OCI-LY3 (cell line): Measurements from ENCODE around the gene HSPB2.

Experiments used
- H2AFZ ChIP-seq: fragments of 200-600, 300-600 bp; shearing (Covaris generic); 2 replicates; pipeline ENCODE4 v1.6.0; 2014; ENCODE audit warnings: antibody characterized with exemption, low read depth, low read length
- H3K27ac ChIP-seq: fragments of 200-600, 300-600 bp; sonication (generic); 2 replicates; pipeline ENCODE4 v1.5.1; 2014; ENCODE audit warnings: mild to moderate bottlenecking, low read length, moderate library complexity, mixed read lengths
- H3K27me3 ChIP-seq: fragments of 200-600, 300-600 bp; sonication (generic); 2 replicates; pipeline ENCODE4 v1.6.1; 2014; ENCODE audit warnings: low read depth, low read length, mixed read lengths
- H3K36me3 ChIP-seq: fragments of 200-600, 300-600 bp; sonication (generic); replicated peaks from 2 replicates; pipeline ENCODE3; 2014; ENCODE audit warnings: low read depth, low read length, mixed read lengths
- H3K4me1 ChIP-seq: fragments of 300-600, 200-600 bp; sonication (generic); 2 replicates; pipeline ENCODE4 v1.6.1; 2014; ENCODE audit warnings: low read length, mixed read lengths
- H3K4me2 ChIP-seq: fragments of 200-600, 300-600 bp; sonication (generic); 2 replicates; pipeline ENCODE4 v1.6.1; 2014; ENCODE audit warnings: low read length, mixed read lengths
- H3K4me3 ChIP-seq: fragments of 300-600, 200-600 bp; sonication (generic); 2 replicates; pipeline ENCODE4 v1.5.1; 2014; ENCODE audit warnings: antibody characterized with exemption, mild to moderate bottlenecking, low read length, moderate library complexity
- H3K79me2 ChIP-seq: fragments of 300-600, 200-600 bp; shearing (Covaris generic); 2 replicates; pipeline ENCODE4 v1.6.1; 2014; ENCODE audit warnings: mild to moderate bottlenecking, low read length, mixed read lengths
- H3K9ac ChIP-seq: fragments of 300-600, 200-600 bp; shearing (Covaris generic); 2 replicates; pipeline ENCODE4 v1.6.0; 2014; ENCODE audit warnings: mild to moderate bottlenecking, low read length, moderate library complexity
- H3K9me3 ChIP-seq: fragments of 200-600, 300-600 bp; shearing (Covaris generic); 2 replicates; pipeline ENCODE4 v1.6.1; 2014; ENCODE audit warnings: low read length, mixed read lengths; ENCODE audit not compliant: insufficient read depth
- H4K20me1 ChIP-seq: fragments of 200-600, 300-600 bp; sonication (generic); 2 replicates; pipeline ENCODE4 v1.6.1; 2016; ENCODE audit warnings: low read length, mixed read lengths; ENCODE audit not compliant: insufficient read depth
- EZH2phosphoT487 ChIP-seq: fragments of 200-600 bp; shearing (Covaris generic); IDR thresholded peaks from 2 replicates; pipeline ENCODE4 v1.6.1; 2018; ENCODE audit warnings: antibody characterized with exemption, mixed run types, low read depth
- TF ChIP-seq, protein P1 (sequence below): fragments of 200-600, 300-600 bp; sonication (generic); IDR thresholded peaks from 2 replicates; pipeline ENCODE4 v1.5.1; 2014; ENCODE audit warnings: antibody characterized with exemption, low read length, low read depth

Gene HSPB2

DNA sequence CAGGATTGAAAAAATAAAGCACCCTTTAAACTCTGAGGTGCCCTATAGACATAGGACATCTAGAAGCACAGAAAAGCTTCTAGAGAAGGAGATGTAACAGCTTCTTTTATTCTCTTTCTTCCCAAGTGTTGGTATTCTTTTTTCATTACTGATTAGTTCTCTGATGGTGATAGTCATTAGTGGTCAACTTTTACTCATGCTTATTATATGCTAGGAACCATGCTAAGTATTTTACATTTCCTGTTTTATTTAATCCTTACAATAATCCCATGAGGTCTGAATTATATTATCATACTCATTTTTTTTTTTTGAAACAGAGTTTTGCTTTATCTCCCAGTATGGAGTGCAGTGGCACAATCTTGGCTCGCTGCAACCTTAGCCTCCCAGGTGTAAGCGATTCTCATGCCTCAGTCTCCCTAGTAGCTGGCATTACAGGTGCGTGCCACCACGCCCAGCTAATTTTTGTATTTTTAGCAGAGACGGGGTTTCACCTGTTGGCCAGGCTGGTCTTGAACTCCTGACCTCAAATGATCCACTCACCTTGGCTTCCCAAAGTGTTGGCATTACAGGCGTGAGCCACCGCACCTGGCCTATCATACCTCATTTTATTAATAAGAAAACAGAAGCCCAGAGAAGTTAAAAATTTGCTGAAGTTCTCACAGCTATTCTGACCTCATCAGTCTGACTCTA lies 9.2 kb downstream of the HSPB2 start:
- Histone ChIP-seq H3K79me2 (no peaks in the 10 kb centered on the region), H3K36me3 (no peaks in the 10 kb centered on the region), H3K9ac (no peak overlapping the region), H4K20me1 (no peaks in the 10 kb centered on the region), H3K27me3 (peaks cover 8% of the 10 kb centered on the region; the same call in 1 of the 2 replicates), H3K9me3 (no peaks in the 10 kb centered on the region), H3K4me3 (no peak overlapping the region), H3K4me1 (peaks cover 4% of the 10 kb centered on the region), H2AFZ (no peak overlapping the region), H3K27ac (no peak overlapping the region), H3K4me2 (no peak overlapping the region)
- TF ChIP-seq, protein P1, sequence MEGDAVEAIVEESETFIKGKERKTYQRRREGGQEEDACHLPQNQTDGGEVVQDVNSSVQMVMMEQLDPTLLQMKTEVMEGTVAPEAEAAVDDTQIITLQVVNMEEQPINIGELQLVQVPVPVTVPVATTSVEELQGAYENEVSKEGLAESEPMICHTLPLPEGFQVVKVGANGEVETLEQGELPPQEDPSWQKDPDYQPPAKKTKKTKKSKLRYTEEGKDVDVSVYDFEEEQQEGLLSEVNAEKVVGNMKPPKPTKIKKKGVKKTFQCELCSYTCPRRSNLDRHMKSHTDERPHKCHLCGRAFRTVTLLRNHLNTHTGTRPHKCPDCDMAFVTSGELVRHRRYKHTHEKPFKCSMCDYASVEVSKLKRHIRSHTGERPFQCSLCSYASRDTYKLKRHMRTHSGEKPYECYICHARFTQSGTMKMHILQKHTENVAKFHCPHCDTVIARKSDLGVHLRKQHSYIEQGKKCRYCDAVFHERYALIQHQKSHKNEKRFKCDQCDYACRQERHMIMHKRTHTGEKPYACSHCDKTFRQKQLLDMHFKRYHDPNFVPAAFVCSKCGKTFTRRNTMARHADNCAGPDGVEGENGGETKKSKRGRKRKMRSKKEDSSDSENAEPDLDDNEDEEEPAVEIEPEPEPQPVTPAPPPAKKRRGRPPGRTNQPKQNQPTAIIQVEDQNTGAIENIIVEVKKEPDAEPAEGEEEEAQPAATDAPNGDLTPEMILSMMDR = no peak
- no peak for TF ChIP-seq EZH2phosphoT487

DNA sequence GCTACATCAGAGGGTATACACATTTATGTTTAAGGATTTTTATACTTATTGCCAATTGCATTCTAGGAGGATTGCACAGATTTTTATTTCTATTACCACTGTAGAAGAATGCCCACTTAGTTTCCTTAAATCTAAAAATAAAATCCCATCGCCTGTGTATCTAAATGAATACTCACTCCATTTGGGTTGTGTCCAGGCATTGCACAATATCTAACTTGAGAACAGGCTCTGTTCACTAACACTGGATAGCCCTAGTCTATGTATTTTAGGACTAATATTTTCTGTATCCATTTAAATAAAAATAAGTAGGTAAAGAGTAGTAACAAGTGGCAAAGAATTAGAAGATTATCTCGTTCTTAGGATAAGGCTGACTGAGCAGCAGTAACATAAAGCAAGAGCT lies 10.3 kb downstream of the HSPB2 start:
- Histone ChIP-seq H2AFZ (peak overlapping the region; percentile 88), H3K4me3 (no peak overlapping the region)

DNA sequence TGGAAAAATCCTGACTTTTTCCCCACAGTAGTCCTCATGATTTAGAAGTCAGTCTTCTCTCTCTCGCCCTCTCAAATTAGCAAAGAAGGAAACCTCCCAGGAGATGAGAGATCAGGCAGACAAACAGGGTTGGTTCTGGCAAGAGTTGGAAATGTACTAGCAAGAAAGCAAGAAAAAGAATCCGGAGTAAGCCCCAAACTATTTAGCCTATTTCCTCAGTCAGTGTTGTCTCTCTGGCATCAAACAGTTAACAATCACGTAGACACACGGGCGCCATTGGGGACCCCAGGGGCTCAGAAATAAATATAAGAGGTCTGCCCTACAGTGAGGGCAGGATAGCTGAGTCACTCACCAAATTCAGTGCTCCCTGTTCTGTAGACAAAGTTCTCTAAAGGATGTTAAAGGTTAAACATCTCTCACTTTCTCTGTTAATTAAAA lies 10.8 kb downstream of the HSPB2 start:
- Histone ChIP-seq H2AFZ (peak overlapping the region; percentile 88), H3K4me2 (no peak overlapping the region), H3K27me3 (peaks cover 5% of the 10 kb centered on the region; the same call in 1 of the 2 replicates), H3K9ac (no peak overlapping the region), H3K4me1 (peaks cover 4% of the 10 kb centered on the region), H3K27ac (no peak overlapping the region), H4K20me1 (no peaks in the 10 kb centered on the region), H3K36me3 (no peaks in the 10 kb centered on the region), H3K4me3 (no peak overlapping the region), H3K79me2 (no peaks in the 10 kb centered on the region), H3K9me3 (no peaks in the 10 kb centered on the region)
- TF ChIP-seq, protein P1 = no peak
- TF ChIP-seq EZH2phosphoT487 = no peak

More for the DNA sequence above, 10.3 kb downstream of the HSPB2 start:
- no peak for TF ChIP-seq EZH2phosphoT487
- TF ChIP-seq, protein P1 = no peak
- Histone ChIP-seq H3K79me2 (no peaks in the 10 kb centered on the region), H3K27me3 (peaks cover 5% of the 10 kb centered on the region; the same call in 1 of the 2 replicates), H4K20me1 (no peaks in the 10 kb centered on the region), H3K9ac (no peak overlapping the region), H3K9me3 (no peaks in the 10 kb centered on the region), H3K4me2 (no peak overlapping the region), H3K4me1 (peaks cover 4% of the 10 kb centered on the region), H3K27ac (no peak overlapping the region), H3K36me3 (no peaks in the 10 kb centered on the region)

DNA sequence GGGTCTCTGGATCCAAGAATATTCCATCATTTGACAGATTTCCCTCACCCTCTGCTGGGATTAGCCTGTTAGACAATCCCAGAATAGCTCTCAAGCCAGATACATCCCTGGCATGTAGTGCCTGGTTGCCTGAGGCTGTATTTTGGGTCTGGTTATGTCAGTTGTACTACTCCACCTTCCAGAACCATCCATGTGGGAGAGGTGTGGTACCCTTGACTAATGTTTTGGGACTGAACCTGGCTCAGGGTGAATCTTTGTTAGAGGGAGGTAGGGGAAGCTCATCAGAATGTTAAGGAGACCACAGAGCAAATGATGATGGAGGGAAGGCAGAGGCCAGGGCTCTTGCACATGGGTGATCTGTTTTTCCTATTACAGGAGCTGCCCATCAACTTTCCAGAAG lies 11.4 kb downstream of the HSPB2 start:
- Histone ChIP-seq H3K9me3 (no peaks in the 10 kb centered on the region), H3K79me2 (no peaks in the 10 kb centered on the region), H4K20me1 (no peaks in the 10 kb centered on the region), H3K9ac (no peak overlapping the region), H3K4me2 (no peak overlapping the region), H2AFZ (0 out of 2 replicates have a peak overlapping the region, but pooled peaks have one; percentile 88), H3K4me1 (peaks cover 4% of the 10 kb centered on the region), H3K4me3 (no peak overlapping the region), H3K27ac (no peak overlapping the region), H3K27me3 (peaks cover 5% of the 10 kb centered on the region; the same call in 1 of the 2 replicates), H3K36me3 (no peaks in the 10 kb centered on the region)
- TF ChIP-seq EZH2phosphoT487 = no peak
- TF ChIP-seq, protein P1 = no peak
